G401.6 (cell line): Measurements from ENCODE around the gene TPSD1.

Experiments used
- FAIRE-seq: peaks from 2 replicates; lab custom pipeline; 2012; peaks lifted over from hg19 to GRCh38; lab: Jason Lieb, UNC

The TPSD1 gene

GRCh38 chr16:1299868-1300203, 44.0 kb downstream of the TPSD1 start:
- no peak for FAIRE-seq

GRCh38 chr16:1300664-1301476, 45.0 kb downstream of the TPSD1 start:
- no peak for FAIRE-seq

GRCh38 chr16:1301562-1301961, 45.7 kb downstream of the TPSD1 start:
- no peak for FAIRE-seq

- no peak for FAIRE-seq
Observed at GRCh38 chr16:1305823-1306222, 50.0 kb downstream of the TPSD1 start.

- FAIRE-seq = no peak
Observed at GRCh38 chr16:1306334-1306733, 50.5 kb downstream of the TPSD1 start.

- FAIRE-seq = no peak
Observed at GRCh38 chr16:1308036-1308976, 52.4 kb downstream of the TPSD1 start.
